Right lobe of liver (tissue), 4 donors: ENCODE measurements around the gene SLC2A11.

Source experiments
- POLR2A ChIP-seq: fragments of 450-650 bp; IDR thresholded peaks from one replicate; pipeline ENCODE4 v1.6.1; 2017; ENCODE audit warnings: antibody characterized with exemption, mild to moderate bottlenecking
- TF ChIP-seq, protein P1 (sequence below), 4 donors: fragments of 200-600 bp in 3 of 4; fragments of 450-650 bp in 1 of 4; IDR thresholded peaks; one replicate each; pipeline versions ENCODE4 v1.5.1 to v1.8.0; 2016 to 2022; ENCODE audit warnings: antibody characterized with exemption in 4 of 4, mild to moderate bottlenecking in 2 of 4
- donor health status: DM: no; HTN: no; CAD: no.
- donor health status: DM: no; HTN: no; CAD: no.
- donor health status: DM: no; HTN: yes; CAD: no.

DNA sequence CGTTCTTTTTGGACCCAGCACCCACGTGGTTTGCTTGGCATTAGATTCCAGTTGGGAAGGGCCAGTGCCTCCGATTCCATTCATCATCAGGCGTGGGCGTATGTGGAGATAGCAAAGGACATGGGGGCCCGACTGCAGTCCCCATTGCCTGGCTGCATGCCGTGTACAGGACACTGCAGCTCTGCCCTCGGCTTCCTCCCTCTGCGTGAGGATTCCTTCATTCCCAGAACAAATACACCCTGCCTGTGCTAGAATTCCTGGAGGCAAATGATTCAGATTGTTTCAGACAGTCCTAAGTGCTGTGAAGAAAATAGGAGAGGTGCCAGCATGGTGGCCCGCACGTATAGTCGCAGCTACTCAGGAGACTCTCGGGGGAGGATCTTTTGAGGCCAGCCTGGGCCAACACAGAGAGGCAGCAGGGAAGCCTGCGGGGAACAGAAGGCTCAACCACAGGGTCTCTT is 34.3 kb upstream of the SLC2A11 start:
- TF ChIP-seq, protein P1, sequence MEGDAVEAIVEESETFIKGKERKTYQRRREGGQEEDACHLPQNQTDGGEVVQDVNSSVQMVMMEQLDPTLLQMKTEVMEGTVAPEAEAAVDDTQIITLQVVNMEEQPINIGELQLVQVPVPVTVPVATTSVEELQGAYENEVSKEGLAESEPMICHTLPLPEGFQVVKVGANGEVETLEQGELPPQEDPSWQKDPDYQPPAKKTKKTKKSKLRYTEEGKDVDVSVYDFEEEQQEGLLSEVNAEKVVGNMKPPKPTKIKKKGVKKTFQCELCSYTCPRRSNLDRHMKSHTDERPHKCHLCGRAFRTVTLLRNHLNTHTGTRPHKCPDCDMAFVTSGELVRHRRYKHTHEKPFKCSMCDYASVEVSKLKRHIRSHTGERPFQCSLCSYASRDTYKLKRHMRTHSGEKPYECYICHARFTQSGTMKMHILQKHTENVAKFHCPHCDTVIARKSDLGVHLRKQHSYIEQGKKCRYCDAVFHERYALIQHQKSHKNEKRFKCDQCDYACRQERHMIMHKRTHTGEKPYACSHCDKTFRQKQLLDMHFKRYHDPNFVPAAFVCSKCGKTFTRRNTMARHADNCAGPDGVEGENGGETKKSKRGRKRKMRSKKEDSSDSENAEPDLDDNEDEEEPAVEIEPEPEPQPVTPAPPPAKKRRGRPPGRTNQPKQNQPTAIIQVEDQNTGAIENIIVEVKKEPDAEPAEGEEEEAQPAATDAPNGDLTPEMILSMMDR (IDR thresholded peaks at IDR 0.05) = no peak
- TF ChIP-seq POLR2A = no peak
